HEK293 (cell line): Measurements from ENCODE around the gene BTF3L4.

Source experiments
- CTCF ChIP-seq: fragments of 450-650 bp; formaldehyde crosslinking; IDR thresholded peaks from 2 replicates; pipeline ENCODE4 v1.5.1; 2016; ENCODE audit warnings: missing biosample characterization, missing genetic modification characterization
- FEZF1 ChIP-seq: fragments of 450-650 bp; formaldehyde crosslinking; IDR thresholded peaks from 2 replicates; pipeline ENCODE4 v1.5.1; 2016; ENCODE audit warnings: missing biosample characterization, missing genetic modification characterization
- GLI4 ChIP-seq: fragments of 450-650 bp; formaldehyde crosslinking; IDR thresholded peaks from 2 replicates; pipeline ENCODE4 v1.5.1; 2016; ENCODE audit warnings: missing biosample characterization, missing genetic modification characterization
- GLIS1 ChIP-seq: fragments of 450-650 bp; formaldehyde crosslinking; IDR thresholded peaks from 2 replicates; pipeline ENCODE4 v1.5.1; 2016; ENCODE audit warnings: missing biosample characterization, missing genetic modification characterization
- KLF8 ChIP-seq: fragments of 450-650 bp; formaldehyde crosslinking; IDR thresholded peaks from 2 replicates; pipeline ENCODE4 v1.5.1; 2016; ENCODE audit warnings: missing biosample characterization, missing genetic modification characterization
- SETDB1 ChIP-seq: IDR thresholded peaks from one replicate; pipeline ENCODE4 v1.6.1; 2017; ENCODE audit warnings: mild to moderate bottlenecking, low read length, moderate library complexity, mixed read lengths; ENCODE audit not compliant: insufficient read length
- TCF7L2 ChIP-seq: IDR thresholded peaks from 2 replicates; pipeline ENCODE4 v1.6.1; 2011; ENCODE audit warnings: low read depth, mild to moderate bottlenecking, inconsistent platforms, low read length, moderate library complexity, borderline replicate concordance
- ZBTB20 ChIP-seq: fragments of 450-650 bp; formaldehyde crosslinking; IDR thresholded peaks from 2 replicates; pipeline ENCODE4 v1.5.1; 2016; ENCODE audit warnings: missing biosample characterization, missing genetic modification characterization
- ZBTB7A ChIP-seq: fragments of 450-650 bp; formaldehyde crosslinking; IDR thresholded peaks from 2 replicates; pipeline ENCODE4 v1.5.1; 2016; ENCODE audit warnings: low read depth, missing biosample characterization, missing genetic modification characterization
- ZFP37 ChIP-seq: fragments of 450-650 bp; formaldehyde crosslinking; IDR thresholded peaks from 2 replicates; pipeline ENCODE4 v1.5.1; 2016; ENCODE audit warnings: missing biosample characterization, missing genetic modification characterization
- ZNF121 ChIP-seq: fragments of 450-650 bp; formaldehyde crosslinking; IDR thresholded peaks from 2 replicates; pipeline ENCODE4 v1.5.1; 2016; ENCODE audit warnings: missing biosample characterization, missing genetic modification characterization
- ZNF202 ChIP-seq: fragments of 450-650 bp; formaldehyde crosslinking; IDR thresholded peaks from 2 replicates; pipeline ENCODE4 v1.5.1; 2016; ENCODE audit warnings: missing biosample characterization, missing genetic modification characterization, borderline replicate concordance
- ZNF211 ChIP-seq: fragments of 450-650 bp; formaldehyde crosslinking; IDR thresholded peaks from 2 replicates; pipeline ENCODE4 v1.5.1; 2016; ENCODE audit warnings: low read depth, missing biosample characterization, missing genetic modification characterization
- ZNF24 ChIP-seq: fragments of 450-650 bp; formaldehyde crosslinking; IDR thresholded peaks from 2 replicates; pipeline ENCODE4 v1.5.1; 2016; ENCODE audit warnings: missing biosample characterization, missing genetic modification characterization
- ZNF362 ChIP-seq: fragments of 450-650 bp; formaldehyde crosslinking; IDR thresholded peaks from 2 replicates; pipeline ENCODE4 v1.5.1; 2016; ENCODE audit warnings: missing biosample characterization, missing genetic modification characterization
- ZNF549 ChIP-seq: fragments of 450-650 bp; IDR thresholded peaks from 2 replicates; pipeline ENCODE4 v1.5.1; 2018; ENCODE audit warnings: missing biosample characterization, missing genetic modification characterization, mild to moderate bottlenecking, inconsistent platforms, moderate library complexity
- ZNF585B ChIP-seq: fragments of 450-650 bp; formaldehyde crosslinking; IDR thresholded peaks from 2 replicates; pipeline ENCODE4 v1.5.1; 2016; ENCODE audit warnings: missing biosample characterization, missing genetic modification characterization
- ZNF623 ChIP-seq: fragments of 450-650 bp; formaldehyde crosslinking; IDR thresholded peaks from 2 replicates; pipeline ENCODE4 v1.5.1; 2016; ENCODE audit warnings: missing biosample characterization, missing genetic modification characterization
- ZNF639 ChIP-seq: fragments of 450-650 bp; formaldehyde crosslinking; IDR thresholded peaks from 2 replicates; pipeline ENCODE4 v1.5.1; 2016; ENCODE audit warnings: missing biosample characterization, missing genetic modification characterization
- ZNF654 ChIP-seq: fragments of 450-650 bp; formaldehyde crosslinking; IDR thresholded peaks from 2 replicates; pipeline ENCODE4 v1.5.1; 2016; ENCODE audit warnings: low read depth, missing biosample characterization, missing genetic modification characterization
- ZNF768 ChIP-seq: fragments of 450-650 bp; formaldehyde crosslinking; IDR thresholded peaks from 2 replicates; pipeline ENCODE4 v1.5.1; 2018; ENCODE audit warnings: missing biosample characterization, mild to moderate bottlenecking, missing genetic modification characterization
- ZNF777 ChIP-seq: fragments of 450-650 bp; formaldehyde crosslinking; IDR thresholded peaks from 2 replicates; pipeline ENCODE4 v1.5.1; 2017; ENCODE audit warnings: missing biosample characterization, missing genetic modification characterization, borderline replicate concordance
- ZNF791 ChIP-seq: fragments of 450-650 bp; formaldehyde crosslinking; IDR thresholded peaks from 2 replicates; pipeline ENCODE4 v1.5.1; 2016; ENCODE audit warnings: missing biosample characterization, missing genetic modification characterization
- ZXDB ChIP-seq: fragments of 450-650 bp; formaldehyde crosslinking; IDR thresholded peaks from 2 replicates; pipeline ENCODE4 v1.5.1; 2016; ENCODE audit warnings: missing biosample characterization, missing genetic modification characterization
- TF ChIP-seq, protein P1 (sequence below): fragments of 450-650 bp; formaldehyde crosslinking; IDR thresholded peaks from 2 replicates; pipeline ENCODE4 v1.5.1; 2017; ENCODE audit warnings: missing biosample characterization, missing genetic modification characterization
- TF ChIP-seq, protein P2 (sequence below): fragments of 450-650 bp; formaldehyde crosslinking; IDR thresholded peaks from 2 replicates; pipeline ENCODE4 v1.5.1; 2016; ENCODE audit warnings: missing biosample characterization, missing genetic modification characterization
- TF ChIP-seq, protein P3 (sequence below): fragments of 450-650 bp; formaldehyde crosslinking; IDR thresholded peaks from 2 replicates; pipeline ENCODE4 v1.5.1; 2016; ENCODE audit warnings: missing biosample characterization, missing genetic modification characterization, borderline replicate concordance
- TF ChIP-seq, protein P4 (sequence below): fragments of 450-650 bp; formaldehyde crosslinking; IDR thresholded peaks from 2 replicates; pipeline ENCODE4 v1.5.1; 2016; ENCODE audit warnings: missing biosample characterization, missing genetic modification characterization

BTF3L4 gene

GRCh38 chr1:52033190-52034049 lies 22.7 kb upstream of the BTF3L4 start, which contains the start of gene KTI12 (continued):
- TF ChIP-seq FEZF1 (tag by site-specific recombination) (no peak), GLIS1 (tag by site-specific recombination) (0 out of 2 replicates have a peak, but pooled peaks have one; percentile 4), ZNF585B (tag by site-specific recombination) (no peak), ZNF121 (tag by site-specific recombination) (no peak), ZNF768 (tag by site-specific recombination) (no peak), ZNF654 (tag by site-specific recombination) (no peak), ZNF549 (no peak), ZNF202 (no peak), ZNF623 (no peak), GLI4 (no peak), ZXDB (peak; percentile 77), ZNF639 (peak; percentile 68), ZBTB20 (no peak; the same call in 1 of the 2 replicates), ZNF777 (tag by site-specific recombination) (peak; percentile 47; the same call in 1 of the 2 replicates), ZBTB7A (tag by site-specific recombination) (no peak), KLF8 (tag by site-specific recombination) (peak; percentile 20; the same call in 1 of the 2 replicates), ZNF211 (tag by site-specific recombination) (no peak), SETDB1 (no peak), ZNF362 (tag by site-specific recombination) (no peak), ZNF791 (tag by site-specific recombination) (no peak), CTCF (tag by site-specific recombination) (peak; percentile 50), ZNF24 (tag by site-specific recombination) (no peak), TCF7L2 (no peak), ZFP37 (tag by site-specific recombination) (peak; percentile 84; the same call in 1 of the 2 replicates)
- TF ChIP-seq, protein P1, sequence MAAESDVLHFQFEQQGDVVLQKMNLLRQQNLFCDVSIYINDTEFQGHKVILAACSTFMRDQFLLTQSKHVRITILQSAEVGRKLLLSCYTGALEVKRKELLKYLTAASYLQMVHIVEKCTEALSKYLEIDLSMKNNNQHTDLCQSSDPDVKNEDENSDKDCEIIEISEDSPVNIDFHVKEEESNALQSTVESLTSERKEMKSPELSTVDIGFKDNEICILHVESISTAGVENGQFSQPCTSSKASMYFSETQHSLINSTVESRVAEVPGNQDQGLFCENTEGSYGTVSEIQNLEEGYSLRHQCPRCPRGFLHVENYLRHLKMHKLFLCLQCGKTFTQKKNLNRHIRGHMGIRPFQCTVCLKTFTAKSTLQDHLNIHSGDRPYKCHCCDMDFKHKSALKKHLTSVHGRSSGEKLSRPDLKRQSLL (tag by site-specific recombination): no peak
- TF ChIP-seq, protein P2, sequence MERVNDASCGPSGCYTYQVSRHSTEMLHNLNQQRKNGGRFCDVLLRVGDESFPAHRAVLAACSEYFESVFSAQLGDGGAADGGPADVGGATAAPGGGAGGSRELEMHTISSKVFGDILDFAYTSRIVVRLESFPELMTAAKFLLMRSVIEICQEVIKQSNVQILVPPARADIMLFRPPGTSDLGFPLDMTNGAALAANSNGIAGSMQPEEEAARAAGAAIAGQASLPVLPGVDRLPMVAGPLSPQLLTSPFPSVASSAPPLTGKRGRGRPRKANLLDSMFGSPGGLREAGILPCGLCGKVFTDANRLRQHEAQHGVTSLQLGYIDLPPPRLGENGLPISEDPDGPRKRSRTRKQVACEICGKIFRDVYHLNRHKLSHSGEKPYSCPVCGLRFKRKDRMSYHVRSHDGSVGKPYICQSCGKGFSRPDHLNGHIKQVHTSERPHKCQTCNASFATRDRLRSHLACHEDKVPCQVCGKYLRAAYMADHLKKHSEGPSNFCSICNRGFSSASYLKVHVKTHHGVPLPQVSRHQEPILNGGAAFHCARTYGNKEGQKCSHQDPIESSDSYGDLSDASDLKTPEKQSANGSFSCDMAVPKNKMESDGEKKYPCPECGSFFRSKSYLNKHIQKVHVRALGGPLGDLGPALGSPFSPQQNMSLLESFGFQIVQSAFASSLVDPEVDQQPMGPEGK (tag by site-specific recombination): no peak
- TF ChIP-seq, protein P3, sequence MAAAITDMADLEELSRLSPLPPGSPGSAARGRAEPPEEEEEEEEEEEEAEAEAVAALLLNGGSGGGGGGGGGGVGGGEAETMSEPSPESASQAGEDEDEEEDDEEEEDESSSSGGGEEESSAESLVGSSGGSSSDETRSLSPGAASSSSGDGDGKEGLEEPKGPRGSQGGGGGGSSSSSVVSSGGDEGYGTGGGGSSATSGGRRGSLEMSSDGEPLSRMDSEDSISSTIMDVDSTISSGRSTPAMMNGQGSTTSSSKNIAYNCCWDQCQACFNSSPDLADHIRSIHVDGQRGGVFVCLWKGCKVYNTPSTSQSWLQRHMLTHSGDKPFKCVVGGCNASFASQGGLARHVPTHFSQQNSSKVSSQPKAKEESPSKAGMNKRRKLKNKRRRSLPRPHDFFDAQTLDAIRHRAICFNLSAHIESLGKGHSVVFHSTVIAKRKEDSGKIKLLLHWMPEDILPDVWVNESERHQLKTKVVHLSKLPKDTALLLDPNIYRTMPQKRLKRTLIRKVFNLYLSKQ: no peak
- TF ChIP-seq, protein P4, sequence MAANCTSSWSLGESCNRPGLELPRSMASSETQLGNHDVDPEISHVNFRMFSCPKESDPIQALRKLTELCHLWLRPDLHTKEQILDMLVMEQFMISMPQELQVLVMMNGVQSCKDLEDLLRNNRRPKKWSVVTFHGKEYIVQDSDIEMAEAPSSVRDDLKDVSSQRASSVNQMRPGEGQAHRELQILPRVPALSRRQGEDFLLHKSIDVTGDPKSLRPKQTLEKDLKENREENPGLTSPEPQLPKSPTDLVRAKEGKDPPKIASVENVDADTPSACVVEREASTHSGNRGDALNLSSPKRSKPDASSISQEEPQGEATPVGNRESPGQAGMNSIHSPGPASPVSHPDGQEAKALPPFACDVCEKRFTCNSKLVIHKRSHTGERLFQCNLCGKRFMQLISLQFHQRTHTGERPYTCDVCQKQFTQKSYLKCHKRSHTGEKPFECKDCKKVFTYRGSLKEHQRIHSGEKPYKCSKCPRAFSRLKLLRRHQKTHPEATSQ (tag by site-specific recombination): peak; percentile 71; the same call in 1 of the 2 replicates
